Panc1 (cell line): ENCODE measurements around the gene PCDHGA6. TPM values are rescaled to one million over a fixed set of nuclear protein-coding genes. Genes with fewer than 3 reads are reported as not detected.
A peak's percentile ranks its signal among the peaks of the same experiment; 100 is the strongest.
"Not testable (repeated sequence)": the region's sequence is repeated elsewhere in the genome, so short reads cannot be mapped to it uniquely, and the experiment has no call there.

ENCODE experiments used
- ATAC-seq: fragments of 200-7000 bp; cut with Tn5 transposase; 2 replicates; pipeline ENCODE4 v1.9.1; 2020; ENCODE audit warnings: mild to moderate bottlenecking, moderate library complexity
- BruUV-seq: library from RNA; stranded (reverse); fragments of 400-500 nt; replicated peaks from 2 replicates; lab custom pipeline; 2021; lab: Mats Ljungman, UMichigan
- CTCF ChIA-PET: fragments of 300-600 bp; sonication (Branson Sonifier 250); formaldehyde crosslinking; loops from one replicate; lab custom pipeline; 2022; ENCODE audit warnings: antibody characterized with exemption; lab: Charles Lee
- POLR2A ChIA-PET: fragments of 300-600 bp; sonication (Branson Sonifier 250); formaldehyde crosslinking; loops from one replicate; lab custom pipeline; 2022; ENCODE audit warnings: antibody characterized with exemption; lab: Charles Lee
- DNase-seq: peaks from one replicate; pipeline ENCODE4 v3.0.0-alpha.2; 2010; ENCODE audit warnings: low read depth, low spot score
- H3K27ac ChIP-seq: 2 replicates; pipeline ENCODE4 v1.5.1; 2011; ENCODE audit warnings: mild to moderate bottlenecking, low read length, inconsistent platforms
- H3K27me3 ChIP-seq: fragments of 200-500 bp; sonication (Bioruptor generic); 2 replicates; pipeline ENCODE4 v1.6.0; 2014; ENCODE audit warnings: low read length, inconsistent platforms; ENCODE audit not compliant: control insufficient read depth, insufficient read depth
- H3K36me3 ChIP-seq: fragments of 200-500 bp; sonication (Bioruptor generic); 2 replicates; pipeline ENCODE4 v1.5.1; 2014; ENCODE audit warnings: inconsistent platforms, mild to moderate bottlenecking, low read length, moderate library complexity; ENCODE audit not compliant: control insufficient read depth, insufficient read depth
- H3K4me1 ChIP-seq: 2 replicates; pipeline ENCODE4 v1.5.1; 2011; ENCODE audit warnings: inconsistent platforms, mild to moderate bottlenecking, low read length, moderate library complexity; ENCODE audit not compliant: control insufficient read depth, insufficient read depth
- H3K4me3 ChIP-seq, 2 experiments: 2 replicates each; pipeline ENCODE4 v1.5.1; 2011 to 2012; ENCODE audit warnings: low read depth in 2 of 2, low read length in 2 of 2, mild to moderate bottlenecking in 2 of 2, inconsistent platforms in 1 of 2, moderate library complexity in 1 of 2
- H3K9me3 ChIP-seq: fragments of 200-500 bp; sonication (Bioruptor generic); 2 replicates; pipeline ENCODE4 v1.5.1; 2014; ENCODE audit warnings: low read depth, mild to moderate bottlenecking, inconsistent platforms, low read length, moderate library complexity; ENCODE audit not compliant: control insufficient read depth, insufficient read depth
- CTCF ChIP-seq: fragments of 450-650 bp; IDR thresholded peaks from 2 replicates; pipeline ENCODE4 v1.5.1; 2017; ENCODE audit warnings: mild to moderate bottlenecking
- POLR2AphosphoS5 ChIP-seq: IDR thresholded peaks from 2 replicates; pipeline ENCODE4 v1.6.1; 2012; ENCODE audit warnings: mild to moderate bottlenecking, low read depth, low read length, moderate library complexity
- REST ChIP-seq, 2 experiments: IDR thresholded peaks; 2 replicates each; pipeline ENCODE4 v1.6.1; 2011 to 2012; ENCODE audit warnings: low read depth in 2 of 2, control low read depth in 1 of 2, low read length in 1 of 2, mild to moderate bottlenecking in 1 of 2, moderate library complexity in 1 of 2; ENCODE audit not compliant: insufficient read depth in 1 of 2
- SIN3A ChIP-seq: IDR thresholded peaks from 2 replicates; pipeline ENCODE4 v1.6.1; 2012; ENCODE audit warnings: low read depth, mild to moderate bottlenecking, low read length, moderate library complexity, borderline replicate concordance; ENCODE audit not compliant: insufficient read depth
- TCF7L2 ChIP-seq: IDR thresholded peaks from 2 replicates; pipeline ENCODE4 v1.6.1; 2011; ENCODE audit warnings: mild to moderate bottlenecking, low read depth, low read length, inconsistent platforms
- in situ Hi-C: cut with HindIII; loops from 2 replicates; pipeline ENCODE4 v1.10.0; 2016; ENCODE audit warnings: low sequenced_read_pairs, low pct_unique_long_range_greater_than_20kb
- intact Hi-C: fragments of 100-400 bp; cut with micrococcal nuclease; formaldehyde crosslinking; loops from one replicate; pipeline ENCODE4 v1.10.0; 2022; ENCODE audit not compliant: unreplicated experiment
- total RNA-seq: library from RNA; stranded (reverse); gene quantifications from one replicate; pipeline ENCODE4 v1.2.1, GENCODE V29; 2021; ENCODE audit not compliant: unreplicated experiment

PCDHGA6 gene
- total RNA-seq, 1 experiment from 2014 or later = 0.59 TPM

GRCh38 chr5:141415275-141415618 is 41.6 kb downstream of the PCDHGA6 start:
- in situ Hi-C loops, DNase-seq, ATAC-seq, H3K36me3 ChIP-seq, H3K4me1 ChIP-seq, H3K9me3 ChIP-seq, BruUV-seq, POLR2A ChIA-PET, H3K4me3 ChIP-seq, H3K27me3 ChIP-seq, H3K27ac ChIP-seq: not testable (repeated sequence)
- intact Hi-C loops = loop anchor here (10.0 kb wide), 1 partner anchor 50 kb away; the partner anchor contains the start of gene PCDHGA5
- CTCF ChIA-PET = interaction anchor here (0.7 kb wide), 1 partner anchor 69 kb away, joined by 13 read pairs; no protein-coding TSS in a partner anchor

- BruUV-seq, H3K9me3 ChIP-seq, in situ Hi-C loops, H3K4me1 ChIP-seq, H3K27me3 ChIP-seq, H3K36me3 ChIP-seq, H3K27ac ChIP-seq: not testable (repeated sequence)
- ATAC-seq = peak; percentile 99
- CTCF ChIA-PET = interaction anchor here (0.6 to 2.2 kb wide), 22 partner anchors 13 to 323 kb away, joined by 3 to 17 read pairs (median 4); partner anchors contain the start of genes PCDHB14, PCDHB2, PCDHGA1 and PCDHGA12
- intact Hi-C loops = loop anchor here (1.0 to 10.0 kb wide), 2 partner anchors 53 to 107 kb away; partner anchors contain the start of gene PCDHGA5
- peak; percentile 57 for DNase-seq
- H3K4me3 ChIP-seq = peak within 1 kb of the TSS; percentile 56 to 64
- TF ChIP-seq TCF7L2 = peak; percentile 18; the same call in 1 of the 2 replicates
- peak; percentile 99 for TF ChIP-seq CTCF
- POLR2A ChIA-PET = interaction anchor here (0.5 kb wide), 1 partner anchor 145 kb away, joined by 3 read pairs; no protein-coding TSS in a partner anchor
Measured at GRCh38 chr5:141417494-141418172, 43.9 kb downstream of the PCDHGA6 start, which contains the start of gene PCDHGB7. Gene PCDHGB7, plus strand, starts transcription at chr5:141417677. Its CDS starts 183 bp downstream, at chr5:141417860.

- DNase-seq (no peak), ATAC-seq (no peak)
- intact Hi-C loops = loop anchor here (10.0 kb wide), 1 partner anchor 54 kb away; the partner anchor contains the start of gene PCDHGA5
- ChIA-PET CTCF (no interaction called here), POLR2A (no interaction called here)
- H3K4me3 ChIP-seq = no peak overlapping the region
- TF ChIP-seq REST (IDR thresholded peaks at IDR 0.05; ENCODE audit: insufficient read depth in 1 of 2, low read depth in 2 of 2, low read length in 1 of 2) = no peak
- TF ChIP-seq POLR2AphosphoS5 = no peak
- TF ChIP-seq TCF7L2 = no peak
- TF ChIP-seq SIN3A = no peak
- TF ChIP-seq CTCF = no peak
- no peak overlapping the region for H3K27ac ChIP-seq
- H3K27me3 ChIP-seq = no peaks in the 10 kb centered on the region
- in situ Hi-C loops = no loop called here
- no peaks in the 10 kb centered on the region; the same call in 1 of the 2 replicates for H3K4me1 ChIP-seq
- no TSS peak for BruUV-seq
- peaks cover 7% of the 10 kb centered on the region; the same call in 1 of the 2 replicates for H3K9me3 ChIP-seq
- no peaks in the 10 kb centered on the region for H3K36me3 ChIP-seq
Measured at GRCh38 chr5:141419074-141419880, 45.6 kb downstream of the PCDHGA6 start.
